H9 (cell line): ENCODE data around the gene TMPRSS9. TPM values are rescaled to one million over a fixed set of nuclear protein-coding genes. Genes with fewer than 3 reads are reported as not detected.

ENCODE experiments used
- DNase-seq: peaks from one replicate; pipeline ENCODE4 v3.0.0-alpha.2; 2017
- H2AFZ ChIP-seq: one replicate; pipeline ENCODE4 v1.6.1; 2013; ENCODE audit warnings: mild to moderate bottlenecking, low read length, control low read depth, moderate library complexity
- H2AK5ac ChIP-seq: 2 replicates; pipeline ENCODE4 v1.6.1; 2013; ENCODE audit warnings: low read length, control low read depth, mixed read lengths; ENCODE audit not compliant: insufficient read length
- H2BK120ac ChIP-seq: one replicate; pipeline ENCODE4 v1.6.1; 2013; ENCODE audit warnings: low read depth, mild to moderate bottlenecking, low read length, control low read depth, inconsistent platforms; ENCODE audit not compliant: poor library complexity, severe bottlenecking
- H2BK12ac ChIP-seq: 2 replicates; pipeline ENCODE4 v1.6.1; 2013; ENCODE audit warnings: low read length, control low read depth, mixed read lengths, low read depth; ENCODE audit not compliant: insufficient read length
- H2BK15ac ChIP-seq: 2 replicates; pipeline ENCODE4 v1.6.1; 2013; ENCODE audit warnings: low read depth, low read length, control low read depth
- H2BK20ac ChIP-seq: one replicate; pipeline ENCODE4 v1.6.1; 2013; ENCODE audit warnings: low read depth, mild to moderate bottlenecking, low read length, control low read depth, inconsistent platforms; ENCODE audit not compliant: poor library complexity, severe bottlenecking
- H2BK5ac ChIP-seq: 2 replicates; pipeline ENCODE4 v1.6.1; 2013; ENCODE audit warnings: low read length, control low read depth, mixed read lengths; ENCODE audit not compliant: insufficient read length
- H3K14ac ChIP-seq: 2 replicates; pipeline ENCODE4 v1.6.1; 2013; ENCODE audit warnings: low read length, control low read depth; ENCODE audit not compliant: insufficient read depth
- H3K18ac ChIP-seq: 2 replicates; pipeline ENCODE4 v1.6.1; 2013; ENCODE audit warnings: low read depth, mild to moderate bottlenecking, mixed read lengths, low read length, control low read depth; ENCODE audit not compliant: insufficient read length
- H3K23ac ChIP-seq: 2 replicates; pipeline ENCODE4 v1.6.1; 2013; ENCODE audit warnings: low read length, control low read depth, mixed read lengths, low read depth; ENCODE audit not compliant: insufficient read length
- H3K23me2 ChIP-seq: 2 replicates; pipeline ENCODE4 v1.6.1; 2013; ENCODE audit warnings: low read depth, mild to moderate bottlenecking, mixed read lengths, low read length, control low read depth; ENCODE audit not compliant: insufficient read length, poor library complexity, severe bottlenecking
- H3K27ac ChIP-seq: 2 replicates; pipeline ENCODE4 v1.5.1; 2013; ENCODE audit warnings: low read length, control low read depth, mixed read lengths, low read depth; ENCODE audit not compliant: insufficient read length
- H3K27me3 ChIP-seq: 2 replicates; pipeline ENCODE4 v1.6.1; 2013; ENCODE audit warnings: low read length, control low read depth, inconsistent platforms; ENCODE audit not compliant: insufficient read depth
- H3K4ac ChIP-seq: 2 replicates; pipeline ENCODE4 v1.6.1; 2013; ENCODE audit warnings: low read depth, mild to moderate bottlenecking, control low read depth, inconsistent platforms, low read length, moderate library complexity
- H3K4me1 ChIP-seq: 2 replicates; pipeline ENCODE4 v1.6.1; 2013; ENCODE audit warnings: low read length, control low read depth, inconsistent platforms; ENCODE audit not compliant: insufficient read depth
- H3K4me2 ChIP-seq: 2 replicates; pipeline ENCODE4 v1.6.1; 2013; ENCODE audit warnings: low read length, control low read depth, mixed read lengths; ENCODE audit not compliant: insufficient read length, insufficient read depth
- H3K56ac ChIP-seq: 2 replicates; pipeline ENCODE4 v1.6.1; 2013; ENCODE audit warnings: low read depth, mild to moderate bottlenecking, mixed read lengths, low read length, control low read depth; ENCODE audit not compliant: insufficient read length
- H3K79me1 ChIP-seq: 2 replicates; pipeline ENCODE4 v1.6.1; 2013; ENCODE audit warnings: low read depth, mild to moderate bottlenecking, moderate library complexity, low read length, control low read depth, inconsistent platforms; ENCODE audit not compliant: insufficient read depth, poor library complexity, severe bottlenecking
- H3K79me2 ChIP-seq: 2 replicates; pipeline ENCODE4 v1.6.1; 2013; ENCODE audit warnings: low read length, control low read depth, inconsistent platforms; ENCODE audit not compliant: insufficient read depth
- H3K9ac ChIP-seq: 2 replicates; pipeline ENCODE4 v1.6.1; 2013; ENCODE audit warnings: low read length, control low read depth, mixed read lengths; ENCODE audit not compliant: insufficient read length; ENCODE audit errors: extremely low read depth
- H3K9me3 ChIP-seq: one replicate; pipeline ENCODE4 v1.6.1; 2013; ENCODE audit warnings: low read depth, low read length, inconsistent platforms; ENCODE audit not compliant: control insufficient read depth
- H3T11ph ChIP-seq: one replicate; pipeline ENCODE4 v1.6.1; 2013; ENCODE audit warnings: mild to moderate bottlenecking, low read length, control low read depth, inconsistent platforms
- H4K20me1 ChIP-seq: one replicate; pipeline ENCODE4 v1.6.1; 2013; ENCODE audit not compliant: control insufficient read depth, insufficient read length, insufficient read depth
- H4K5ac ChIP-seq: 2 replicates; pipeline ENCODE4 v1.6.1; 2013; ENCODE audit warnings: low read depth, mild to moderate bottlenecking, mixed read lengths, low read length, control low read depth; ENCODE audit not compliant: insufficient read length
- H4K8ac ChIP-seq: replicated peaks from 2 replicates; pipeline ENCODE4 v1.6.1; 2013; ENCODE audit warnings: low read length, control low read depth, mixed read lengths, low read depth; ENCODE audit not compliant: insufficient read length
- H4K91ac ChIP-seq: 2 replicates; pipeline ENCODE4 v1.6.1; 2013; ENCODE audit warnings: low read depth, mild to moderate bottlenecking, moderate library complexity, mixed read lengths, low read length, control low read depth; ENCODE audit not compliant: insufficient read length
- H3K27ac Mint-ChIP-seq, 3 experiments: 2 replicates in 2 of 3; 3 replicates in 1 of 3; pipeline ENCODE4 v1.8.0; 2020 to 2021; ENCODE audit warnings: mixed read lengths in 3 of 3, mild to moderate bottlenecking in 1 of 3, moderate library complexity in 1 of 3
- H3K27me3 Mint-ChIP-seq: 2 replicates; pipeline ENCODE4 v1.8.0; 2021; ENCODE audit warnings: low read depth, mild to moderate bottlenecking, moderate library complexity, mixed read lengths
- H3K36me3 Mint-ChIP-seq, 3 experiments: 2 replicates in 2 of 3; 3 replicates in 1 of 3; pipeline ENCODE4 v1.8.0; 2020 to 2021; ENCODE audit warnings: low read depth in 3 of 3, mixed read lengths in 3 of 3; ENCODE audit not compliant: insufficient read depth in 1 of 3
- H3K4me1 Mint-ChIP-seq, 2 experiments: 2 replicates each; pipeline ENCODE4 v1.8.0; 2020; ENCODE audit warnings: mixed read lengths in 2 of 2
- H3K4me3 Mint-ChIP-seq, 2 experiments: 2 replicates in 1 of 2; 3 replicates in 1 of 2; pipeline ENCODE4 v1.8.0; 2020 to 2021; ENCODE audit warnings: mild to moderate bottlenecking in 2 of 2, mixed read lengths in 2 of 2, moderate library complexity in 1 of 2
- H3K9me3 Mint-ChIP-seq, 2 experiments: 2 replicates in 1 of 2; 3 replicates in 1 of 2; pipeline ENCODE4 v1.8.0; 2020; ENCODE audit warnings: mild to moderate bottlenecking in 2 of 2, mixed read lengths in 2 of 2, moderate library complexity in 1 of 2
- CTCF ChIP-seq: fragments of 200-600 bp; sonication (generic); conservative IDR thresholded peaks from 3 replicates; pipeline ENCODE4 v1.8.0; 2021; ENCODE audit warnings: antibody characterized with exemption, mild to moderate bottlenecking
- WGBS: extraction: QIAGEN DNeasy Blood & Tissue Kit; methylation state at CpG from one replicate; pipeline ENCODE4 v1.1.7; 2013; ENCODE audit warnings: missing lambda C conversion rate, low lambda C conversion rate, mixed read lengths; ENCODE audit not compliant: insufficient read length; ENCODE audit errors: extremely low coverage; 5-methylcytosine and 5-hydroxymethylcytosine counted together
- total RNA-seq: library from RNA; stranded (reverse); gene quantifications from 2 replicates; pipeline ENCODE4 v1.2.1, GENCODE V29; 2021

The TMPRSS9 gene
- total RNA-seq, 1 experiment from 2014 or later, result 0.24 TPM

GRCh38 chr19:2334986-2335846, 24.8 kb upstream of the TMPRSS9 start:
- Histone ChIP-seq H3K4me1 (peaks cover 5% of the 10 kb centered on the region; the same call in 1 of the 2 replicates), H3K9ac (no peak overlapping the region), H3T11ph (no peak overlapping the region), H2AFZ (no peak overlapping the region), H4K5ac (no peak overlapping the region), H3K23me2 (no peaks in the 10 kb centered on the region), H3K9me3 (no peaks in the 10 kb centered on the region), H3K23ac (no peak overlapping the region), H2BK15ac (no peak overlapping the region), H4K20me1 (peaks cover 2% of the 10 kb centered on the region), H3K14ac (no peak overlapping the region), H3K18ac (no peak overlapping the region), H2BK20ac (no peak overlapping the region), H3K79me1 (peaks cover 2% of the 10 kb centered on the region), H3K56ac (no peak overlapping the region), H3K4ac (no peak overlapping the region), H2BK12ac (no peak overlapping the region), H4K8ac (no peak overlapping the region), H3K27ac (no peak overlapping the region), H3K79me2 (peaks cover 4% of the 10 kb centered on the region; the same call in 1 of the 2 replicates), H2AK5ac (no peak overlapping the region), H4K91ac (no peak overlapping the region), H2BK120ac (no peak overlapping the region), H2BK5ac (no peak overlapping the region), H3K27me3 (no peaks in the 10 kb centered on the region), H3K4me2 (no peak overlapping the region)
- no CpG with 5 or more reads among the region's 26 CpGs for WGBS
- TF ChIP-seq CTCF, result no peak
- Mint-ChIP-seq H3K4me3 (peak overlapping the region in 1 of 2 experiments; percentile 38; a peak in 2 of 5 replicates), H3K27ac (no peak overlapping the region), H3K27me3 (no peaks in the 10 kb centered on the region), H3K36me3 (peaks cover 5 to 19% (median 7%) of the 10 kb centered on the region in 3 experiments), H3K9me3 (peaks cover 3 to 6% of the 10 kb centered on the region in 2 experiments; a peak in 4 of 5 replicates), H3K4me1 (peaks cover 17 to 36% of the 10 kb centered on the region in 2 experiments)
- DNase-seq, result no peak
